Ishikawa (cell line): ENCODE results near the gene JMJD1C.

Source experiments
- CEBPB ChIP-seq: IDR thresholded peaks from 2 replicates; pipeline ENCODE4 v1.6.1; 2012
- CREB1 ChIP-seq: IDR thresholded peaks from 2 replicates; pipeline ENCODE4 v1.6.1; 2012; ENCODE audit warnings: low read depth
- EGR1 ChIP-seq: IDR thresholded peaks from 2 replicates; pipeline ENCODE4 v1.6.1; 2012
- EP300 ChIP-seq: IDR thresholded peaks from 2 replicates; pipeline ENCODE4 v1.6.1; 2012; ENCODE audit warnings: borderline replicate concordance
- FOXM1 ChIP-seq: IDR thresholded peaks from 2 replicates; pipeline ENCODE4 v1.6.1; 2012; ENCODE audit warnings: low read depth, borderline replicate concordance
- NFIC ChIP-seq: IDR thresholded peaks from 2 replicates; pipeline ENCODE4 v1.6.1; 2012
- RAD21 ChIP-seq: IDR thresholded peaks from 2 replicates; pipeline ENCODE4 v1.6.1; 2012; ENCODE audit warnings: low read depth
- TAF1 ChIP-seq: IDR thresholded peaks from 2 replicates; pipeline ENCODE4 v1.6.1; 2012; ENCODE audit warnings: low read depth, mild to moderate bottlenecking
- TCF12 ChIP-seq: IDR thresholded peaks from 2 replicates; pipeline ENCODE4 v1.6.1; 2012; ENCODE audit warnings: low read depth
- TEAD4 ChIP-seq: IDR thresholded peaks from 2 replicates; pipeline ENCODE4 v1.6.1; 2012
- USF1 ChIP-seq: IDR thresholded peaks from 2 replicates; pipeline ENCODE4 v1.6.1; 2012
- YY1 ChIP-seq: IDR thresholded peaks from 2 replicates; pipeline ENCODE4 v1.6.1; 2012; ENCODE audit warnings: low read depth
- ZBTB7A ChIP-seq: IDR thresholded peaks from 2 replicates; pipeline ENCODE4 v1.6.1; 2012; ENCODE audit warnings: low read depth
- TF ChIP-seq, protein P1 (sequence below): IDR thresholded peaks from 2 replicates; pipeline ENCODE4 v1.6.1; 2012; ENCODE audit warnings: low read depth, mild to moderate bottlenecking
- TF ChIP-seq, protein P2 (sequence below): IDR thresholded peaks from 2 replicates; pipeline ENCODE4 v1.6.1; 2012

JMJD1C gene

GRCh38 chr10:63365976-63366765 lies 99.6 kb downstream of the JMJD1C start:
- no peak for TF ChIP-seq FOXM1
- no peak for TF ChIP-seq EGR1
- TF ChIP-seq CREB1, result no peak
- no peak for TF ChIP-seq EP300
- TF ChIP-seq, protein P1, sequence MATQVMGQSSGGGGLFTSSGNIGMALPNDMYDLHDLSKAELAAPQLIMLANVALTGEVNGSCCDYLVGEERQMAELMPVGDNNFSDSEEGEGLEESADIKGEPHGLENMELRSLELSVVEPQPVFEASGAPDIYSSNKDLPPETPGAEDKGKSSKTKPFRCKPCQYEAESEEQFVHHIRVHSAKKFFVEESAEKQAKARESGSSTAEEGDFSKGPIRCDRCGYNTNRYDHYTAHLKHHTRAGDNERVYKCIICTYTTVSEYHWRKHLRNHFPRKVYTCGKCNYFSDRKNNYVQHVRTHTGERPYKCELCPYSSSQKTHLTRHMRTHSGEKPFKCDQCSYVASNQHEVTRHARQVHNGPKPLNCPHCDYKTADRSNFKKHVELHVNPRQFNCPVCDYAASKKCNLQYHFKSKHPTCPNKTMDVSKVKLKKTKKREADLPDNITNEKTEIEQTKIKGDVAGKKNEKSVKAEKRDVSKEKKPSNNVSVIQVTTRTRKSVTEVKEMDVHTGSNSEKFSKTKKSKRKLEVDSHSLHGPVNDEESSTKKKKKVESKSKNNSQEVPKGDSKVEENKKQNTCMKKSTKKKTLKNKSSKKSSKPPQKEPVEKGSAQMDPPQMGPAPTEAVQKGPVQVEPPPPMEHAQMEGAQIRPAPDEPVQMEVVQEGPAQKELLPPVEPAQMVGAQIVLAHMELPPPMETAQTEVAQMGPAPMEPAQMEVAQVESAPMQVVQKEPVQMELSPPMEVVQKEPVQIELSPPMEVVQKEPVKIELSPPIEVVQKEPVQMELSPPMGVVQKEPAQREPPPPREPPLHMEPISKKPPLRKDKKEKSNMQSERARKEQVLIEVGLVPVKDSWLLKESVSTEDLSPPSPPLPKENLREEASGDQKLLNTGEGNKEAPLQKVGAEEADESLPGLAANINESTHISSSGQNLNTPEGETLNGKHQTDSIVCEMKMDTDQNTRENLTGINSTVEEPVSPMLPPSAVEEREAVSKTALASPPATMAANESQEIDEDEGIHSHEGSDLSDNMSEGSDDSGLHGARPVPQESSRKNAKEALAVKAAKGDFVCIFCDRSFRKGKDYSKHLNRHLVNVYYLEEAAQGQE, result no peak
- no peak for TF ChIP-seq NFIC
- no peak for TF ChIP-seq TEAD4
- TF ChIP-seq, protein P2, sequence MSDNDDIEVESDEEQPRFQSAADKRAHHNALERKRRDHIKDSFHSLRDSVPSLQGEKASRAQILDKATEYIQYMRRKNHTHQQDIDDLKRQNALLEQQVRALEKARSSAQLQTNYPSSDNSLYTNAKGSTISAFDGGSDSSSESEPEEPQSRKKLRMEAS, result no peak
- no peak for TF ChIP-seq TCF12
- TF ChIP-seq RAD21, result no peak

- TF ChIP-seq YY1, result no peak
- TF ChIP-seq FOXM1, result no peak
- TF ChIP-seq EP300, result no peak
- TF ChIP-seq CEBPB, result no peak
- no peak for TF ChIP-seq TEAD4
- TF ChIP-seq NFIC, result no peak
- no peak for TF ChIP-seq TCF12
- TF ChIP-seq, protein P2, result no peak
- no peak for TF ChIP-seq EGR1
- TF ChIP-seq TAF1, result no peak
- no peak for TF ChIP-seq RAD21
Measured at GRCh38 chr10:63364918-63365317, 100.9 kb downstream of the JMJD1C start.

DNA sequence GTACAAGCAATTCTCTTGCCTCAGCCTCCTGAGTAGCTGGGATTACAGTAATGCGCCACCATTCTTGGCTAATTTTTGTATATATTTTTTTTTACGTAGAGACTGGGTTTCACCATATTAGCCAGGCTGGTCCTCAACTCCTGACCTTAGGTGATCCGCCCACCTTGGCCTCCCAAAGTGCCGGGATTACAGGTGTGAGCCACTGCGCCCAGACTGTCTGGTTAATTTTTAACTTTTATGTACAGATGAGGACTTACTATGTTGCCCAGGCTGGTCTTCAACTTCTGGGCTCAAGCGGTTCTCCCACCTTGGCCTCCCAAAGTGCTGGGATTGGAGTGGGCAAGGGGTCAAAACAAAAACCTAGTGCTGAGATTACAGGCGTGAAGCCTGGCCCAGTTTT lies 101.8 kb downstream of the JMJD1C start:
- TF ChIP-seq USF1 (no peak), CREB1 (no peak), TCF12 (no peak), CEBPB (no peak), EP300 (no peak), ZBTB7A (no peak), FOXM1 (no peak), YY1 (no peak)
- TF ChIP-seq, protein P2, result no peak

- TF ChIP-seq YY1 (no peak), EP300 (no peak), CEBPB (no peak), TAF1 (no peak), FOXM1 (no peak), USF1 (no peak), ZBTB7A (no peak), RAD21 (no peak), NFIC (no peak)
Measured at GRCh38 chr10:63355682-63356081, 110.1 kb downstream of the JMJD1C start.

DNA sequence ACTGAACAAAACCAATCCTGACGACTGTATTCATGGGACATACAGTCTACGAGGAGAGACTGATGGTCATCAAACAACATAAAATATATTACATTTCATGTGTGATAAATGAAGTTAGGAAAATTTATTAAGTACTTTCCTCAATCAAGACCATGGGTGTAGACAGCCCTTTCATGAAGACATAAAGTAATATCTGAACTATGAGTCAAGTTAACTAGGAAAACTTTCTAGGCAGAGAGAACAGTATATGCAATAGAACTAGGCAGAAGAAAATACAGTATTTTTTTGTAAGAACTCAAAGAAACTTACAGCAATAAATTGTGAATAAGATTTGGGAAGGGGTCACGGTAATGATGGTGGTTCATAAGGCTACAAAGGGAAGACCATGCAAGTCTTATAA lies 112.8 kb downstream of the JMJD1C start:
- TF ChIP-seq TCF12, result no peak
- TF ChIP-seq ZBTB7A, result no peak
- TF ChIP-seq CREB1, result no peak
- TF ChIP-seq CEBPB, result no peak
- TF ChIP-seq, protein P1, result no peak
- TF ChIP-seq RAD21, result no peak
- no peak for TF ChIP-seq NFIC
- TF ChIP-seq, protein P2, result no peak
- no peak for TF ChIP-seq FOXM1
- TF ChIP-seq TEAD4, result no peak
- no peak for TF ChIP-seq EGR1
- no peak for TF ChIP-seq TAF1
- TF ChIP-seq YY1, result no peak
- no peak for TF ChIP-seq USF1
- TF ChIP-seq EP300, result no peak
